PC-3 (cell line): ENCODE data around the gene AGER.

Source experiments
- CTCF ChIP-seq: fragments of 300-600 bp; sonication (generic); conservative IDR thresholded peaks from 2 replicates; pipeline ENCODE4 v1.5.1; 2017; ENCODE audit warnings: antibody characterized with exemption, low read depth, mild to moderate bottlenecking, low read length
- EZH2phosphoT487 ChIP-seq: fragments of 300-600 bp; sonication (generic); IDR thresholded peaks from 2 replicates; pipeline ENCODE4 v1.6.1; 2018; ENCODE audit warnings: mild to moderate bottlenecking, antibody characterized with exemption, low read length, borderline replicate concordance

- TF ChIP-seq CTCF (no peak), EZH2phosphoT487 (no peak)
Observed at GRCh38 chr6:32168350-32168749, 15.7 kb downstream of the AGER start.
